Loucy (cell line): ENCODE results near the gene ILF3.

ENCODE experiments used
- H2AFZ ChIP-seq: fragments of 200-600 bp; sonication (generic); 2 replicates; pipeline ENCODE4 v1.6.0; 2016; ENCODE audit warnings: antibody characterized with exemption, mild to moderate bottlenecking, low read length, moderate library complexity
- H3F3A ChIP-seq: fragments of 200-600 bp; 2 replicates; pipeline ENCODE4 v1.6.0; 2016; ENCODE audit warnings: antibody characterized with exemption, low read depth, mild to moderate bottlenecking
- H3K27me3 ChIP-seq: fragments of 200-600 bp; sonication (generic); 2 replicates; pipeline ENCODE4 v1.6.1; 2014; ENCODE audit warnings: low read length, mild to moderate bottlenecking; ENCODE audit not compliant: insufficient read depth, poor library complexity, severe bottlenecking
- H3K36me3 ChIP-seq: fragments of 200-600 bp; sonication (generic); 2 replicates; pipeline ENCODE4 v1.6.1; 2016; ENCODE audit warnings: low read length; ENCODE audit not compliant: insufficient read depth
- H3K4me1 ChIP-seq: fragments of 200-600 bp; sonication (generic); 2 replicates; pipeline ENCODE4 v1.5.1; 2014; ENCODE audit warnings: low read length, mild to moderate bottlenecking; ENCODE audit not compliant: insufficient read depth, poor library complexity, severe bottlenecking
- H3K4me2 ChIP-seq: fragments of 200-600 bp; sonication (generic); 2 replicates; pipeline ENCODE4 v1.6.0; 2014; ENCODE audit warnings: antibody characterized with exemption, low read length, low read depth, mild to moderate bottlenecking; ENCODE audit not compliant: poor library complexity, severe bottlenecking
- H3K4me3 ChIP-seq: fragments of 200-600 bp; sonication (generic); 2 replicates; pipeline ENCODE4 v1.5.1; 2014; ENCODE audit warnings: low read length, mild to moderate bottlenecking, mixed read lengths; ENCODE audit not compliant: poor library complexity, severe bottlenecking
- H3K79me2 ChIP-seq: fragments of 200-600 bp; sonication (generic); 2 replicates; pipeline ENCODE4 v1.6.1; 2014; ENCODE audit warnings: low read length; ENCODE audit not compliant: insufficient read depth
- H3K9ac ChIP-seq: fragments of 200-600 bp; sonication (generic); 2 replicates; pipeline ENCODE4 v1.6.0; 2014; ENCODE audit warnings: mild to moderate bottlenecking, low read depth, low read length, moderate library complexity; ENCODE audit not compliant: poor library complexity, severe bottlenecking
- H3K9me2 ChIP-seq: fragments of 200-600 bp; sonication (generic); replicated peaks from 2 replicates; pipeline ENCODE4 v1.6.1; 2016; ENCODE audit warnings: low read depth, low read length, mixed read lengths
- H3K9me3 ChIP-seq: fragments of 200-600 bp; sonication (generic); 2 replicates; pipeline ENCODE4 v1.6.1; 2014; ENCODE audit warnings: mild to moderate bottlenecking, antibody characterized with exemption, low read length, low read depth; ENCODE audit not compliant: insufficient read depth
- H4K20me1 ChIP-seq: fragments of 200-600 bp; sonication (generic); 2 replicates; pipeline ENCODE4 v1.6.0; 2014; ENCODE audit warnings: antibody characterized with exemption, low read length, mild to moderate bottlenecking; ENCODE audit not compliant: insufficient read depth, poor library complexity, severe bottlenecking
- EZH2phosphoT487 ChIP-seq: fragments of 200-600 bp; IDR thresholded peaks from 2 replicates; pipeline ENCODE4 v1.6.1; 2018; ENCODE audit warnings: antibody characterized with exemption, mild to moderate bottlenecking, moderate library complexity, borderline replicate concordance
- TF ChIP-seq, protein P1 (sequence below): fragments of 200-600 bp; sonication (generic); conservative IDR thresholded peaks from 2 replicates; pipeline ENCODE4 v1.5.1; 2014; ENCODE audit warnings: mild to moderate bottlenecking, antibody characterized with exemption, low read length

Gene ILF3

DNA sequence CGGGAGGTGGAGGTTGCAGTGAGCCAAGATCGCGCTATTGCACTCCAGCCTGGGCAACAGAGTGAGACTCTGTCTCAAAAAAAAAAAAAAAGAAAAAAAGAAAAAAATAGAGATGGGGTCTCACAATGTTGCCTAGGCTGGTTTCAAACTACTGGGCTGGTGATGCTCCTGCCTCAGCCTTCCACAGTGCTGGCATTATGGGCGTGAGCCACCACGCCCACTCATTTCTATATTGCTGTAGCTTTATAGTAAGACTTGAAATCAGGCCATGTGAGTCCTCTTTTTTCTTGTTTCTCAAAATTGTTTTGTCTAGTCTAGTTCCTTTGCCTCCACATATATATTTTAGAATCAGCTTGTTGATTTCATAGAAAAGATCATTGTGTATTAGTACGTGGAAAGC is 82.0 kb downstream of the ILF3 start:
- Histone ChIP-seq H3K4me1 (peaks cover under 1% of the 10 kb centered on the region), H3F3A (no peaks in the 10 kb centered on the region), H3K9me3 (no peaks in the 10 kb centered on the region), H3K4me2 (no peak overlapping the region), H3K79me2 (peaks cover 94% of the 10 kb centered on the region), H3K9ac (no peak overlapping the region), H4K20me1 (peaks cover 44% of the 10 kb centered on the region), H3K4me3 (no peak overlapping the region), H2AFZ (no peak overlapping the region), H3K9me2 (no peaks in the 10 kb centered on the region), H3K36me3 (no peaks in the 10 kb centered on the region), H3K27me3 (no peaks in the 10 kb centered on the region)
- TF ChIP-seq, protein P1, sequence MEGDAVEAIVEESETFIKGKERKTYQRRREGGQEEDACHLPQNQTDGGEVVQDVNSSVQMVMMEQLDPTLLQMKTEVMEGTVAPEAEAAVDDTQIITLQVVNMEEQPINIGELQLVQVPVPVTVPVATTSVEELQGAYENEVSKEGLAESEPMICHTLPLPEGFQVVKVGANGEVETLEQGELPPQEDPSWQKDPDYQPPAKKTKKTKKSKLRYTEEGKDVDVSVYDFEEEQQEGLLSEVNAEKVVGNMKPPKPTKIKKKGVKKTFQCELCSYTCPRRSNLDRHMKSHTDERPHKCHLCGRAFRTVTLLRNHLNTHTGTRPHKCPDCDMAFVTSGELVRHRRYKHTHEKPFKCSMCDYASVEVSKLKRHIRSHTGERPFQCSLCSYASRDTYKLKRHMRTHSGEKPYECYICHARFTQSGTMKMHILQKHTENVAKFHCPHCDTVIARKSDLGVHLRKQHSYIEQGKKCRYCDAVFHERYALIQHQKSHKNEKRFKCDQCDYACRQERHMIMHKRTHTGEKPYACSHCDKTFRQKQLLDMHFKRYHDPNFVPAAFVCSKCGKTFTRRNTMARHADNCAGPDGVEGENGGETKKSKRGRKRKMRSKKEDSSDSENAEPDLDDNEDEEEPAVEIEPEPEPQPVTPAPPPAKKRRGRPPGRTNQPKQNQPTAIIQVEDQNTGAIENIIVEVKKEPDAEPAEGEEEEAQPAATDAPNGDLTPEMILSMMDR, result no peak
- no peak for TF ChIP-seq EZH2phosphoT487

DNA sequence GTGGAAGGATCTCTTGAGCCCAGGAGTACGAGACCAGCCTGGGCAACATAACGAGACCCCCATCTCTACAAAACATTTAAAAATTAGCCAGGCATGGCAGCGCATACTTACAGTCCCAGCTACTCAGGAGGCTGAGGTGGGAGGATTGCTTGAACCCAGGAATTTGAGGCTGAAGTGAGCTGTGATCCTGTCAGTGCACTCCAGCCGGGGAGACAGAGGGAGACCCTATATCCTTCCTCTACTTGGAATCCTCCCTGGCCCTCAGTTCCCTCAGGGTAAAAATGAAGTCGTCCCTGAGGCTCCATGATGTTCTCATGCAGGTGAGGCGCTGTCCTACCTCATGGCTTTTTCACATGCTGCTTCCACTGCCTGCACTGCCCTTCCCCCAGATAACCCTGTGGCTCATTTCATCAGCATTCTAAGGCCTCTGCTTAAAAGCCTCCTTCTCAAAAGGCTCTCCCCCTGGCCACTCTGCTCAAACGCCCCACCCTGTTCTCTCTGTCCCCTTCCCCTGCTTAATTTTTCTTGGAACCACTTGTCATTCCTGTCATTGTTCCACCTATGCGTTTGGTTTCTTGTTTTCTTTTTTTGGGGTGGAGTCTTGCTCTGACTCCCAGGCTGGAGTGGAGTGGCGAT is 82.9 kb downstream of the ILF3 start:
- H3K9ac ChIP-seq, result no peak overlapping the region
- no peaks in the 10 kb centered on the region for H3K9me2 ChIP-seq
- no peaks in the 10 kb centered on the region for H3K27me3 ChIP-seq
- no peak overlapping the region for H2AFZ ChIP-seq
- peaks cover 92% of the 10 kb centered on the region for H3K79me2 ChIP-seq
- no peaks in the 10 kb centered on the region for H3K4me1 ChIP-seq
- H3K36me3 ChIP-seq, result no peaks in the 10 kb centered on the region
- peaks cover 47% of the 10 kb centered on the region for H4K20me1 ChIP-seq
- H3K4me3 ChIP-seq, result no peak overlapping the region
- TF ChIP-seq EZH2phosphoT487, result no peak
- TF ChIP-seq, protein P1, result no peak
- H3K4me2 ChIP-seq, result no peak overlapping the region
- no peaks in the 10 kb centered on the region for H3F3A ChIP-seq
- no peaks in the 10 kb centered on the region for H3K9me3 ChIP-seq

DNA sequence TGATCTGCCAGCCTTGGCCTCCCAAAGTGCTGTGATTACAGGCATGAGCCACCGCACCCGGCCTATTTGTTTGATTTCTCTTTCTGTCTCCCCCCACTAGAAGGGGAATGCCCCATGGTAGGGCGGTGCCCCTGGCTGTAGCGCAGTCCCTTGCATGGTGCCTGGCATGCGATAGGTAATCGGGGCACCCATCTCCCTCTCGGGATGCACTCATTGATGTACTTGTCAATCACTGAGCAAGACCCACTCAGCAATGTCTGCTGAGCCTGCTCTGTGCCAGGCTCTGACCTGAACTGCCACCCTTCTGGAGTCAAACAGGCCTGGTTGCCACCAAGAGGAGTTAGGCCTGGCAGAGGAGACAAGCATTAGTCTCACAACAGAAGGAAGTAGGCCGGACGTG is 83.6 kb downstream of the ILF3 start:
- Histone ChIP-seq H3K27me3 (no peaks in the 10 kb centered on the region), H3K4me2 (no peak overlapping the region), H3K9me2 (no peaks in the 10 kb centered on the region), H3K9ac (no peak overlapping the region), H3K36me3 (peaks cover 4% of the 10 kb centered on the region; the same call in 1 of the 2 replicates), H4K20me1 (peaks cover 51% of the 10 kb centered on the region), H3K4me1 (no peaks in the 10 kb centered on the region), H3F3A (no peaks in the 10 kb centered on the region), H3K4me3 (no peak overlapping the region), H3K79me2 (peaks cover 93% of the 10 kb centered on the region), H3K9me3 (no peaks in the 10 kb centered on the region), H2AFZ (no peak overlapping the region)
- TF ChIP-seq EZH2phosphoT487, result no peak
- TF ChIP-seq, protein P1, result no peak
